ENCODE data around the gene GGPS1. TPM values are rescaled to one million over a fixed set of nuclear protein-coding genes. Genes with fewer than 3 reads are reported as not detected.
"Not testable (repeated sequence)": the region's sequence is repeated elsewhere in the genome, so short reads cannot be mapped to it uniquely, and the experiment has no call there.

Gene GGPS1
- total and polyA plus RNA-seq, 5 donors from 2014 or later = 30.8 to 82.0 (median 75.4) TPM

GRCh38 chr1:235307158-235308124, 20.9 kb upstream of the GGPS1 start:
- H3K4me3 Mint-ChIP-seq = peak overlapping the region in 3 of 4 donors; percentile 15 to 73 (median 33)
- H3K36me3 Mint-ChIP-seq = peaks cover 5% of the 10 kb centered on the region
- H3K4me1 Mint-ChIP-seq = peaks cover 38 to 79% (median 57%) of the 10 kb centered on the region in 4 donors
- no peaks in the 10 kb centered on the region for H3K27me3 Mint-ChIP-seq
- H3K27me3 ChIP-seq (ENCODE audit: control insufficient read depth, insufficient read depth, low read length) = no peaks in the 10 kb centered on the region
- H3K4me1 ChIP-seq (ENCODE audit: control insufficient read depth, insufficient read depth, low read length, poor library complexity, severe bottlenecking) = peaks cover 63% of the 10 kb centered on the region
- H3K27ac ChIP-seq (ENCODE audit: insufficient read depth, low read length, poor library complexity, severe bottlenecking) = peak overlapping the region; percentile 93
- no peaks in the 10 kb centered on the region for H3K9me3 ChIP-seq (ENCODE audit: control insufficient read depth in 2 of 2, low read length in 2 of 2)
- no peaks in the 10 kb centered on the region for H3K9me3 Mint-ChIP-seq
- peak overlapping the region; percentile 2 to 67 (median 63) for H3K27ac Mint-ChIP-seq
- DNase-seq = no peak
- ATAC-seq (ENCODE audit: low read depth in 2 of 2) = no peak
- H3K4me3 ChIP-seq (ENCODE audit: low read depth, low read length) = no peak overlapping the region
- H3K36me3 ChIP-seq (ENCODE audit: control insufficient read depth, insufficient read depth, low read length) = peaks cover 11% of the 10 kb centered on the region

GRCh38 chr1:235309206-235309605, 19.2 kb upstream of the GGPS1 start:
- peaks cover 43 to 79% (median 62%) of the 10 kb centered on the region in 4 donors for H3K4me1 Mint-ChIP-seq
- H3K27me3 ChIP-seq (ENCODE audit: control insufficient read depth, insufficient read depth, low read length); H3K27ac ChIP-seq (ENCODE audit: insufficient read depth, low read length, poor library complexity, severe bottlenecking); H3K36me3 Mint-ChIP-seq; H3K4me3 Mint-ChIP-seq; H3K9me3 ChIP-seq (ENCODE audit: control insufficient read depth in 2 of 2, low read length in 2 of 2); H3K4me3 ChIP-seq (ENCODE audit: low read depth, low read length); H3K9me3 Mint-ChIP-seq; H3K27ac Mint-ChIP-seq; ATAC-seq (ENCODE audit: low read depth in 2 of 2); DNase-seq; H3K27me3 Mint-ChIP-seq: not testable (repeated sequence)
- H3K4me1 ChIP-seq (ENCODE audit: control insufficient read depth, insufficient read depth, low read length, poor library complexity, severe bottlenecking) = peaks cover 66% of the 10 kb centered on the region
- H3K36me3 ChIP-seq (ENCODE audit: control insufficient read depth, insufficient read depth, low read length) = peaks cover 11% of the 10 kb centered on the region

GRCh38 chr1:235313262-235313661, 15.1 kb upstream of the GGPS1 start:
- Histone ChIP-seq H3K27ac (ENCODE audit: insufficient read depth, low read length, poor library complexity, severe bottlenecking) (peak overlapping the region; percentile 35), H3K9me3 (ENCODE audit: control insufficient read depth in 2 of 2, low read length in 2 of 2) (no peaks in the 10 kb centered on the region), H3K4me3 (ENCODE audit: low read depth, low read length) (peak overlapping the region; percentile 74), H3K27me3 (ENCODE audit: control insufficient read depth, insufficient read depth, low read length) (no peaks in the 10 kb centered on the region), H3K4me1 (ENCODE audit: control insufficient read depth, insufficient read depth, low read length, poor library complexity, severe bottlenecking) (peaks cover 60% of the 10 kb centered on the region), H3K36me3 (ENCODE audit: control insufficient read depth, insufficient read depth, low read length) (peaks cover 12% of the 10 kb centered on the region)
- ATAC-seq (ENCODE audit: low read depth in 2 of 2) (peak in 1 of 2 donors; percentile 56), DNase-seq (peak in 1 of 3 donors; percentile 32)
- Mint-ChIP-seq H3K4me1 (peaks cover 40 to 70% (median 56%) of the 10 kb centered on the region in 4 donors), H3K27ac (peak overlapping the region; percentile 11 to 74 (median 68)), H3K27me3 (no peaks in the 10 kb centered on the region), H3K9me3 (no peaks in the 10 kb centered on the region), H3K4me3 (peak overlapping the region; percentile 59 to 84 (median 74)), H3K36me3 (peaks cover 4% of the 10 kb centered on the region)

GRCh38 chr1:235313931-235314678, 14.3 kb upstream of the GGPS1 start:
- peak in 1 of 3 donors; percentile 30 for DNase-seq
- ATAC-seq (ENCODE audit: low read depth in 2 of 2) = no peak
- H3K4me3 Mint-ChIP-seq = peak overlapping the region; percentile 28 to 79 (median 64)
- H3K4me1 ChIP-seq (ENCODE audit: control insufficient read depth, insufficient read depth, low read length, poor library complexity, severe bottlenecking) = peaks cover 68% of the 10 kb centered on the region
- H3K27ac ChIP-seq (ENCODE audit: insufficient read depth, low read length, poor library complexity, severe bottlenecking) = no peak overlapping the region
- H3K4me1 Mint-ChIP-seq = peaks cover 48 to 76% (median 62%) of the 10 kb centered on the region in 4 donors
- no peaks in the 10 kb centered on the region for H3K9me3 Mint-ChIP-seq
- peak overlapping the region; percentile 74 for H3K4me3 ChIP-seq (ENCODE audit: low read depth, low read length)
- peaks cover 11% of the 10 kb centered on the region for H3K36me3 Mint-ChIP-seq
- H3K27ac Mint-ChIP-seq = peak overlapping the region in 2 of 3 donors; percentile 43 to 74
- H3K27me3 Mint-ChIP-seq = no peaks in the 10 kb centered on the region
- no peaks in the 10 kb centered on the region for H3K9me3 ChIP-seq (ENCODE audit: control insufficient read depth in 2 of 2, low read length in 2 of 2)
- no peaks in the 10 kb centered on the region for H3K27me3 ChIP-seq (ENCODE audit: control insufficient read depth, insufficient read depth, low read length)
- peaks cover 20% of the 10 kb centered on the region for H3K36me3 ChIP-seq (ENCODE audit: control insufficient read depth, insufficient read depth, low read length)

GRCh38 chr1:235315173-235315572, 13.2 kb upstream of the GGPS1 start:
- Histone ChIP-seq H3K9me3 (ENCODE audit: control insufficient read depth in 2 of 2, low read length in 2 of 2) (no peaks in the 10 kb centered on the region), H3K4me3 (ENCODE audit: low read depth, low read length) (peak overlapping the region; percentile 74), H3K36me3 (ENCODE audit: control insufficient read depth, insufficient read depth, low read length) (peaks cover 27% of the 10 kb centered on the region), H3K27me3 (ENCODE audit: control insufficient read depth, insufficient read depth, low read length) (no peaks in the 10 kb centered on the region), H3K27ac (ENCODE audit: insufficient read depth, low read length, poor library complexity, severe bottlenecking) (no peak overlapping the region), H3K4me1 (ENCODE audit: control insufficient read depth, insufficient read depth, low read length, poor library complexity, severe bottlenecking) (peaks cover 74% of the 10 kb centered on the region)
- Mint-ChIP-seq H3K27me3 (no peaks in the 10 kb centered on the region), H3K9me3 (no peaks in the 10 kb centered on the region), H3K27ac (peak overlapping the region in 1 of 3 donors; percentile 43), H3K4me3 (peak overlapping the region in 3 of 4 donors; percentile 25 to 36 (median 26)), H3K36me3 (peaks cover 12% of the 10 kb centered on the region), H3K4me1 (peaks cover 52 to 85% (median 66%) of the 10 kb centered on the region in 4 donors)
- ATAC-seq (ENCODE audit: low read depth in 2 of 2) (no peak), DNase-seq (no peak)

- Mint-ChIP-seq H3K36me3 (peaks cover 17% of the 10 kb centered on the region), H3K4me1 (peaks cover 54 to 85% (median 67%) of the 10 kb centered on the region in 4 donors), H3K27ac (no peak overlapping the region), H3K4me3 (peak overlapping the region in 3 of 4 donors; percentile 25 to 30 (median 26)), H3K27me3 (no peaks in the 10 kb centered on the region), H3K9me3 (no peaks in the 10 kb centered on the region)
- DNase-seq (peak in 1 of 3 donors; percentile 34), ATAC-seq (ENCODE audit: low read depth in 2 of 2) (no peak)
- H3K36me3 ChIP-seq (ENCODE audit: control insufficient read depth, insufficient read depth, low read length) = peaks cover 28% of the 10 kb centered on the region
- no peak overlapping the region for H3K27ac ChIP-seq (ENCODE audit: insufficient read depth, low read length, poor library complexity, severe bottlenecking)
- H3K27me3 ChIP-seq (ENCODE audit: control insufficient read depth, insufficient read depth, low read length) = no peaks in the 10 kb centered on the region
- peaks cover 74% of the 10 kb centered on the region for H3K4me1 ChIP-seq (ENCODE audit: control insufficient read depth, insufficient read depth, low read length, poor library complexity, severe bottlenecking)
- H3K4me3 ChIP-seq (ENCODE audit: low read depth, low read length) = peak overlapping the region; percentile 37
- no peaks in the 10 kb centered on the region for H3K9me3 ChIP-seq (ENCODE audit: control insufficient read depth in 2 of 2, low read length in 2 of 2)
Observed at GRCh38 chr1:235315735-235316134, 12.6 kb upstream of the GGPS1 start.

GRCh38 chr1:235317168-235317567, 11.2 kb upstream of the GGPS1 start:
- peak overlapping the region; percentile 3 to 70 (median 50) for H3K4me3 Mint-ChIP-seq
- no peak for DNase-seq
- peaks cover 80% of the 10 kb centered on the region for H3K4me1 ChIP-seq (ENCODE audit: control insufficient read depth, insufficient read depth, low read length, poor library complexity, severe bottlenecking)

More at GRCh38 chr1:235317168-235317567, 11.2 kb upstream of the GGPS1 start:
- H3K27ac Mint-ChIP-seq = peak overlapping the region in 1 of 3 donors; percentile 77
- Histone ChIP-seq H3K9me3 (ENCODE audit: control insufficient read depth in 2 of 2, low read length in 2 of 2) (no peaks in the 10 kb centered on the region), H3K27me3 (ENCODE audit: control insufficient read depth, insufficient read depth, low read length) (no peaks in the 10 kb centered on the region), H3K36me3 (ENCODE audit: control insufficient read depth, insufficient read depth, low read length) (peaks cover 21% of the 10 kb centered on the region), H3K4me3 (ENCODE audit: low read depth, low read length) (peak overlapping the region; percentile 49), H3K27ac (ENCODE audit: insufficient read depth, low read length, poor library complexity, severe bottlenecking) (peak overlapping the region; percentile 20)
- H3K9me3 Mint-ChIP-seq = no peaks in the 10 kb centered on the region
- H3K27me3 Mint-ChIP-seq = no peaks in the 10 kb centered on the region
- H3K4me1 Mint-ChIP-seq = peaks cover 50 to 86% (median 69%) of the 10 kb centered on the region in 4 donors
- no peak for ATAC-seq (ENCODE audit: low read depth in 2 of 2)
- peaks cover 21% of the 10 kb centered on the region for H3K36me3 Mint-ChIP-seq
